ENCODE results near the gene PRMT1. TPM values are rescaled to one million over a fixed set of nuclear protein-coding genes. Genes with fewer than 3 reads are reported as not detected.

PRMT1 gene
- total and polyA plus RNA-seq, 9 of the 15 experiments (the other 6 are each of a cell fraction or from before 2014, with no cell fraction given): 13.3 to 464 (median 326) TPM

GRCh38 chr19:49689133-49690078 is 12.3 kb downstream of the PRMT1 start, which contains the start of gene ADM5 (continued):
- TF ChIP-seq ZNF395 (CRISPR knock-in tag; IDR thresholded peaks at IDR 0.05): no peak
- no peak for TF ChIP-seq IRF1 (CRISPR knock-in tag; IDR thresholded peaks at IDR 0.05; ENCODE audit: borderline replicate concordance)
- no peak for TF ChIP-seq PTRF (tag; IDR thresholded peaks at IDR 0.05)
- no peak for TF ChIP-seq CCAR2 (IDR thresholded peaks at IDR 0.05; ENCODE audit: low read depth, low read length)
- TF ChIP-seq KDM1A (IDR thresholded peaks at IDR 0.05): no peak
- TF ChIP-seq ZBTB33 (CRISPR knock-in tag; IDR thresholded peaks at IDR 0.05): peak; percentile 96
- no peak for TF ChIP-seq SRSF7 (optimal IDR thresholded peaks at IDR 0.05; ENCODE audit: low read depth, low read length)
- TF ChIP-seq LCOR (CRISPR knock-in tag; IDR thresholded peaks at IDR 0.05): no peak
- no peak for TF ChIP-seq CTCF (IDR thresholded peaks at IDR 0.05 in 2 of 3, conservative IDR thresholded peaks at IDR 0.05 in 1 of 3; ENCODE audit: insufficient read depth in 2 of 3, low read depth in 1 of 3, low read length in 3 of 3)
- TF ChIP-seq TCF3 (CRISPR knock-in tag; IDR thresholded peaks at IDR 0.05): no peak
- TF ChIP-seq ZNF668 (CRISPR knock-in tag; IDR thresholded peaks at IDR 0.05): no peak
- TF ChIP-seq SRSF9 (IDR thresholded peaks at IDR 0.05; ENCODE audit: borderline replicate concordance, low read depth, low read length): no peak
- no peak for TF ChIP-seq ZNF224 (CRISPR knock-in tag; IDR thresholded peaks at IDR 0.05)
- peak; percentile 45 for TF ChIP-seq SUPT5H (IDR thresholded peaks at IDR 0.05)
- peak; percentile 47; the same call in 1 of the 2 replicates for TF ChIP-seq POLR2A (conservative IDR thresholded peaks at IDR 0.05)
- no peak for TF ChIP-seq NBN (IDR thresholded peaks at IDR 0.05; ENCODE audit: low read depth)
- no peak for TF ChIP-seq HMBOX1 (IDR thresholded peaks at IDR 0.05)
- no peak for TF ChIP-seq ZNF324 (CRISPR knock-in tag; IDR thresholded peaks at IDR 0.05)
- no peak for TF ChIP-seq ZNF124 (CRISPR knock-in tag; IDR thresholded peaks at IDR 0.05)
- TF ChIP-seq ZNF644 (tag; IDR thresholded peaks at IDR 0.05; ENCODE audit: low read depth): no peak
